NT2/D1 (cell line): ENCODE measurements around the gene TERT.
"Not testable (repeated sequence)": the region's sequence is repeated elsewhere in the genome, so short reads cannot be mapped to it uniquely, and the experiment has no call there.

Source experiments
- DNase-seq: peaks from one replicate; pipeline ENCODE4 v3.0.0-alpha.2; 2011; ENCODE audit warnings: low read depth, low spot score
- H3K27me3 ChIP-seq: 2 replicates; pipeline ENCODE4 v1.6.0; 2011; ENCODE audit warnings: mild to moderate bottlenecking; ENCODE audit not compliant: insufficient read length, insufficient read depth
- H3K36me3 ChIP-seq: 2 replicates; pipeline ENCODE4 v1.6.1; 2011; ENCODE audit warnings: mild to moderate bottlenecking, low read length, mixed read lengths; ENCODE audit not compliant: insufficient read depth, insufficient read length
- H3K4me1 ChIP-seq: 2 replicates; pipeline ENCODE4 v1.5.1; 2011; ENCODE audit not compliant: insufficient read depth, insufficient read length
- H3K4me3 ChIP-seq: 2 replicates; pipeline ENCODE4 v1.5.1; 2011; ENCODE audit warnings: low read depth; ENCODE audit not compliant: insufficient read length
- H3K9ac ChIP-seq: 2 replicates; pipeline ENCODE4 v1.6.0; 2011; ENCODE audit warnings: low read depth; ENCODE audit not compliant: insufficient read length
- H3K9me3 ChIP-seq: 2 replicates; pipeline ENCODE4 v1.5.1; 2011; ENCODE audit warnings: mild to moderate bottlenecking, low read length; ENCODE audit not compliant: insufficient read depth
- SUZ12 ChIP-seq: IDR thresholded peaks from 2 replicates; pipeline ENCODE4 v1.6.1; 2011; ENCODE audit not compliant: insufficient read length, insufficient read depth; ENCODE audit errors: extremely low read depth
- YY1 ChIP-seq: IDR thresholded peaks from 2 replicates; pipeline ENCODE4 v1.6.1; 2011; ENCODE audit not compliant: insufficient read length, insufficient read depth
- ZNF274 ChIP-seq: IDR thresholded peaks from 2 replicates; pipeline ENCODE4 v1.6.1; 2011; ENCODE audit warnings: mild to moderate bottlenecking, low read depth, low read length

Gene TERT

GRCh38 chr5:1333986-1334385, 39.1 kb upstream of the TERT start:
- H3K4me3 ChIP-seq = no peak overlapping the region
- peaks cover 21% of the 10 kb centered on the region for H3K9me3 ChIP-seq
- H3K27me3 ChIP-seq = no peaks in the 10 kb centered on the region
- no peak for TF ChIP-seq SUZ12
- H3K9ac ChIP-seq = no peak overlapping the region
- H3K4me1 ChIP-seq = no peaks in the 10 kb centered on the region
- peaks cover 97% of the 10 kb centered on the region for H3K36me3 ChIP-seq
- no peak for DNase-seq

GRCh38 chr5:1333286-1333685, 38.4 kb upstream of the TERT start:
- DNase-seq, H3K4me3 ChIP-seq, H3K27me3 ChIP-seq, H3K9ac ChIP-seq, H3K4me1 ChIP-seq: not testable (repeated sequence)
- Histone ChIP-seq H3K36me3 (peaks cover 92% of the 10 kb centered on the region), H3K9me3 (peaks cover 28% of the 10 kb centered on the region)

- no peaks in the 10 kb centered on the region for H3K4me1 ChIP-seq
- no peak for TF ChIP-seq ZNF274
- no peak for TF ChIP-seq YY1
- TF ChIP-seq SUZ12 = no peak
- H3K4me3 ChIP-seq = no peak overlapping the region
- H3K36me3 ChIP-seq = peaks cover 85% of the 10 kb centered on the region
- no peaks in the 10 kb centered on the region for H3K27me3 ChIP-seq
- peaks cover 33% of the 10 kb centered on the region for H3K9me3 ChIP-seq
- H3K9ac ChIP-seq = no peak overlapping the region
- DNase-seq = no peak
Observed at GRCh38 chr5:1332461-1333001, 37.7 kb upstream of the TERT start.

GRCh38 chr5:1331861-1332405, 37.1 kb upstream of the TERT start:
- H3K36me3 ChIP-seq = peaks cover 79% of the 10 kb centered on the region

GRCh38 chr5:1330847-1331831, 36.3 kb upstream of the TERT start:
- Histone ChIP-seq H3K36me3 (peaks cover 76% of the 10 kb centered on the region), H3K9me3 (peaks cover 47% of the 10 kb centered on the region), H3K4me1 (no peaks in the 10 kb centered on the region), H3K9ac (no peak overlapping the region), H3K27me3 (no peaks in the 10 kb centered on the region), H3K4me3 (no peak overlapping the region)
- no peak for DNase-seq
- TF ChIP-seq SUZ12 (no peak), ZNF274 (no peak), YY1 (no peak)

More at GRCh38 chr5:1331861-1332405, 37.1 kb upstream of the TERT start:
- Histone ChIP-seq H3K27me3 (no peaks in the 10 kb centered on the region), H3K4me3 (no peak overlapping the region), H3K9ac (no peak overlapping the region), H3K4me1 (no peaks in the 10 kb centered on the region), H3K9me3 (peaks cover 39% of the 10 kb centered on the region)
- DNase-seq = no peak
- TF ChIP-seq ZNF274 (no peak), YY1 (no peak), SUZ12 (no peak)

- H3K4me3 ChIP-seq = no peak overlapping the region
- no peaks in the 10 kb centered on the region for H3K27me3 ChIP-seq
- peaks cover 76% of the 10 kb centered on the region for H3K36me3 ChIP-seq
- DNase-seq = no peak
- no peak overlapping the region for H3K9ac ChIP-seq
- no peak for TF ChIP-seq YY1
- no peaks in the 10 kb centered on the region for H3K4me1 ChIP-seq
- H3K9me3 ChIP-seq = peaks cover 52% of the 10 kb centered on the region
Observed at GRCh38 chr5:1330146-1330846, 35.4 kb upstream of the TERT start.

- Histone ChIP-seq H3K4me3 (no peak overlapping the region), H3K9ac (no peak overlapping the region), H3K27me3 (no peaks in the 10 kb centered on the region), H3K9me3 (peaks cover 52% of the 10 kb centered on the region), H3K36me3 (peaks cover 76% of the 10 kb centered on the region), H3K4me1 (no peaks in the 10 kb centered on the region)
- TF ChIP-seq YY1 (no peak), ZNF274 (no peak), SUZ12 (no peak)
- DNase-seq = no peak
Observed at GRCh38 chr5:1329111-1329579, 34.3 kb upstream of the TERT start.

- H3K4me3 ChIP-seq, H3K27me3 ChIP-seq, H3K9ac ChIP-seq, H3K4me1 ChIP-seq, DNase-seq: not testable (repeated sequence)
- H3K9me3 ChIP-seq = peaks cover 52% of the 10 kb centered on the region
- peaks cover 76% of the 10 kb centered on the region for H3K36me3 ChIP-seq
Observed at GRCh38 chr5:1328237-1329110, 33.6 kb upstream of the TERT start.
